Neutrophil (primary cell): Measurements from ENCODE around the gene KLHDC3.

Experiments used
- H3K27ac ChIP-seq: fragments of 200-600 bp; sonication (generic); 2 replicates; pipeline ENCODE4 v1.5.1; 2016; ENCODE audit warnings: mild to moderate bottlenecking, moderate library complexity
- H3K27me3 ChIP-seq: fragments of 200-600 bp; sonication (generic); 2 replicates; pipeline ENCODE4 v1.6.0; 2016; ENCODE audit warnings: mild to moderate bottlenecking
- H3K36me3 ChIP-seq: fragments of 200-600 bp; sonication (generic); 2 replicates; pipeline ENCODE4 v1.5.1; 2017
- H3K4me1 ChIP-seq, 2 experiments: fragments of 200-600 bp in 1 of 2; sonication (generic) in 1 of 2; 1 replicate in 1 of 2; 2 replicates in 1 of 2; pipeline versions ENCODE4 v1.5.1 to v1.6.1; 2013 to 2016; ENCODE audit warnings: low read depth in 1 of 2, low read length in 1 of 2, mild to moderate bottlenecking in 1 of 2, moderate library complexity in 1 of 2; ENCODE audit not compliant: control insufficient read depth in 1 of 2, insufficient read depth in 1 of 2
- H3K4me3 ChIP-seq, 2 experiments: fragments of 200-600 bp in 1 of 2; sonication (generic) in 1 of 2; 1 replicate in 1 of 2; 2 replicates in 1 of 2; pipeline ENCODE4 v1.5.1; 2013 to 2016; ENCODE audit warnings: low read depth in 1 of 2, low read length in 1 of 2, mild to moderate bottlenecking in 1 of 2, moderate library complexity in 1 of 2
- H3K9me3 ChIP-seq: fragments of 200-600 bp; sonication (generic); 2 replicates; pipeline ENCODE4 v1.5.1; 2016
- CTCF ChIP-seq: fragments of 200-600 bp; sonication (generic); IDR thresholded peaks from 2 replicates; pipeline ENCODE4 v1.5.1; 2016; ENCODE audit warnings: antibody characterized with exemption

Gene KLHDC3

GRCh38 chr6:43007126-43007525 lies 6.9 kb upstream of the KLHDC3 start:
- no peaks in the 10 kb centered on the region for H3K27me3 ChIP-seq
- H3K36me3 ChIP-seq: peaks cover 62% of the 10 kb centered on the region
- H3K4me1 ChIP-seq: no peaks in the 10 kb centered on the region
- no peaks in the 10 kb centered on the region for H3K9me3 ChIP-seq
- no peak overlapping the region for H3K27ac ChIP-seq
- no peak for TF ChIP-seq CTCF
- H3K4me3 ChIP-seq: no peak overlapping the region

GRCh38 chr6:43009124-43009523 lies 4.9 kb upstream of the KLHDC3 start:
- Histone ChIP-seq H3K4me1 (peaks cover 10 to 13% of the 10 kb centered on the region in 2 experiments), H3K27me3 (no peaks in the 10 kb centered on the region), H3K27ac (no peak overlapping the region), H3K36me3 (peaks cover 64% of the 10 kb centered on the region), H3K4me3 (no peak overlapping the region), H3K9me3 (no peaks in the 10 kb centered on the region)
- no peak for TF ChIP-seq CTCF

- H3K4me3 ChIP-seq: no peak overlapping the region
- H3K4me1 ChIP-seq: peaks cover 28 to 29% of the 10 kb centered on the region in 2 experiments
- H3K9me3 ChIP-seq: no peaks in the 10 kb centered on the region
- H3K36me3 ChIP-seq: peaks cover 62% of the 10 kb centered on the region
- no peaks in the 10 kb centered on the region for H3K27me3 ChIP-seq
- no peak overlapping the region for H3K27ac ChIP-seq
- TF ChIP-seq CTCF: no peak
Observed at GRCh38 chr6:43011207-43011606, 2.8 kb upstream of the KLHDC3 start.

- Histone ChIP-seq H3K27ac (peak overlapping the region; percentile 82), H3K4me1 (peaks cover 31 to 33% of the 10 kb centered on the region in 2 experiments), H3K36me3 (peaks cover 54% of the 10 kb centered on the region), H3K4me3 (no peak overlapping the region), H3K27me3 (no peaks in the 10 kb centered on the region), H3K9me3 (no peaks in the 10 kb centered on the region)
- TF ChIP-seq CTCF: no peak
Observed at GRCh38 chr6:43012364-43012763, 1.7 kb upstream of the KLHDC3 start.

GRCh38 chr6:43013097-43013842 lies 779 bp upstream of the KLHDC3 start:
- peaks cover 54% of the 10 kb centered on the region for H3K36me3 ChIP-seq
- no peaks in the 10 kb centered on the region for H3K9me3 ChIP-seq
- no peak for TF ChIP-seq CTCF
- H3K27me3 ChIP-seq: no peaks in the 10 kb centered on the region
- peak overlapping the region; percentile 82 for H3K27ac ChIP-seq
- peaks cover 31 to 33% of the 10 kb centered on the region in 2 experiments for H3K4me1 ChIP-seq
- H3K4me3 ChIP-seq: peak overlapping the region; percentile 79 to 86
